Upper lobe of right lung (tissue), 1 donor: Measurements from ENCODE around the gene HAO1. TPM values are rescaled to one million over a fixed set of nuclear protein-coding genes. Genes with fewer than 3 reads are reported as not detected.

ENCODE experiments used
- ATAC-seq: fragments of 200-7000 bp; cut with Tn5 transposase; one replicate; pipeline ENCODE4 v1.9.1; 2020; ENCODE audit warnings: mild to moderate bottlenecking, moderate library complexity
- DNase-seq: peaks from one replicate; pipeline ENCODE4 v3.0.0-alpha.2; 2020
- H3K27ac ChIP-seq: fragments of 200-600 bp; one replicate; pipeline ENCODE4 v1.8.0; 2022
- H3K27me3 ChIP-seq: fragments of 200-600 bp; one replicate; pipeline ENCODE4 v1.8.0; 2022; ENCODE audit warnings: mild to moderate bottlenecking
- H3K36me3 ChIP-seq: fragments of 200-600 bp; one replicate; pipeline ENCODE4 v1.8.0; 2022
- H3K4me1 ChIP-seq: fragments of 200-600 bp; one replicate; pipeline ENCODE4 v1.8.0; 2022
- H3K4me3 ChIP-seq: fragments of 200-600 bp; one replicate; pipeline ENCODE4 v1.8.0; 2022; ENCODE audit warnings: mild to moderate bottlenecking
- H3K9me3 ChIP-seq: fragments of 200-600 bp; one replicate; pipeline ENCODE4 v1.8.0; 2022
- CTCF ChIP-seq: fragments of 200-600 bp; IDR thresholded peaks from one replicate; pipeline ENCODE4 v1.8.0; 2022; ENCODE audit warnings: antibody characterized with exemption
- intact Hi-C: fragments of 100-400 bp; cut with DNase I; formaldehyde crosslinking; loops from one replicate; pipeline ENCODE4 v1.11.0; 2022
- total RNA-seq: library from RNA; stranded (reverse); fragmentation: NEBNext Ultra II Directional; extraction: Animal tissue kit (Norgen Biotek cat#: 25700); gene quantifications from one replicate; pipeline ENCODE4 v1.2.1, GENCODE V29; 2021
- donor health status: DM: no; HTN: yes; CAD: no; lungs with severe emphysema.

Gene HAO1
- total RNA-seq, 1 donor from 2014 or later: not detected

GRCh38 chr20:7977709-7978108, 37.5 kb upstream of the HAO1 start:
- DNase-seq (no peak), ATAC-seq (no peak)
- intact Hi-C loops: no loop called here
- TF ChIP-seq CTCF: no peak
- Histone ChIP-seq H3K36me3 (peaks cover 24% of the 10 kb centered on the region), H3K4me1 (no peaks in the 10 kb centered on the region), H3K9me3 (no peaks in the 10 kb centered on the region), H3K27me3 (no peaks in the 10 kb centered on the region), H3K4me3 (no peak overlapping the region), H3K27ac (no peak overlapping the region)

- peaks cover 10% of the 10 kb centered on the region for H3K36me3 ChIP-seq
- intact Hi-C loops: no loop called here
- ATAC-seq: no peak
- no peaks in the 10 kb centered on the region for H3K4me1 ChIP-seq
- H3K4me3 ChIP-seq: no peak overlapping the region
- DNase-seq: no peak
- no peaks in the 10 kb centered on the region for H3K27me3 ChIP-seq
- no peak for TF ChIP-seq CTCF
- H3K27ac ChIP-seq: no peak overlapping the region
- H3K9me3 ChIP-seq: no peaks in the 10 kb centered on the region
Measured at GRCh38 chr20:7975851-7976414, 35.7 kb upstream of the HAO1 start.

- DNase-seq (no peak), ATAC-seq (no peak)
- intact Hi-C loops: no loop called here
- Histone ChIP-seq H3K9me3 (no peaks in the 10 kb centered on the region), H3K27me3 (no peaks in the 10 kb centered on the region), H3K4me1 (no peaks in the 10 kb centered on the region), H3K4me3 (no peak overlapping the region), H3K27ac (no peak overlapping the region), H3K36me3 (peaks cover 3% of the 10 kb centered on the region)
- TF ChIP-seq CTCF: no peak
Measured at GRCh38 chr20:7974785-7975435, 34.7 kb upstream of the HAO1 start.

- TF ChIP-seq CTCF: no peak
- ATAC-seq (no peak), DNase-seq (no peak)
- intact Hi-C loops: no loop called here
- Histone ChIP-seq H3K4me1 (no peaks in the 10 kb centered on the region), H3K27me3 (no peaks in the 10 kb centered on the region), H3K4me3 (no peak overlapping the region), H3K27ac (no peak overlapping the region), H3K9me3 (no peaks in the 10 kb centered on the region), H3K36me3 (no peaks in the 10 kb centered on the region)
Measured at GRCh38 chr20:7971536-7972280, 31.4 kb upstream of the HAO1 start.

- H3K36me3 ChIP-seq: no peaks in the 10 kb centered on the region
- no peaks in the 10 kb centered on the region for H3K4me1 ChIP-seq
- no peak for ATAC-seq
- H3K27ac ChIP-seq: no peak overlapping the region
- no peak for TF ChIP-seq CTCF
- intact Hi-C loops: no loop called here
- no peak for DNase-seq
- H3K9me3 ChIP-seq: no peaks in the 10 kb centered on the region
- no peaks in the 10 kb centered on the region for H3K27me3 ChIP-seq
- H3K4me3 ChIP-seq: no peak overlapping the region
Measured at GRCh38 chr20:7967199-7967844, 27.1 kb upstream of the HAO1 start.
